HepG2 (cell line): ENCODE results near the gene ZNF821. TPM values are rescaled to one million over a fixed set of nuclear protein-coding genes. Genes with fewer than 3 reads are reported as not detected.

Experiments
- AHDC1 ChIP-seq: sonication (generic); formaldehyde crosslinking; IDR thresholded peaks from 2 replicates; pipeline ENCODE4 v1.5.1; 2020; ENCODE audit warnings: mild to moderate bottlenecking, missing genetic modification reagents, borderline replicate concordance
- PHF5A ChIP-seq: IDR thresholded peaks from one replicate; pipeline ENCODE4 v1.6.1; 2018; ENCODE audit warnings: low read depth, missing genetic modification reagents; ENCODE audit not compliant: unreplicated experiment
- SIX1 ChIP-seq: sonication (generic); formaldehyde crosslinking; IDR thresholded peaks from 2 replicates; pipeline ENCODE4 v1.4.0; 2020; ENCODE audit warnings: missing genetic modification reagents, borderline replicate concordance
- ZNF136 ChIP-seq: sonication (generic); formaldehyde crosslinking; IDR thresholded peaks from 2 replicates; pipeline ENCODE4 v1.8.1; 2022; ENCODE audit warnings: low read depth, mild to moderate bottlenecking, moderate library complexity, missing genetic modification reagents
- ZNF230 ChIP-seq: sonication (generic); formaldehyde crosslinking; IDR thresholded peaks from 2 replicates; pipeline ENCODE4 v1.4.0; 2020; ENCODE audit warnings: mild to moderate bottlenecking, missing genetic modification reagents
- ZNF629 ChIP-seq: sonication (generic); formaldehyde crosslinking; conservative IDR thresholded peaks from 2 replicates; pipeline ENCODE4 v1.5.0; 2020; ENCODE audit warnings: missing genetic modification reagents
- ZNF780A ChIP-seq: sonication (generic); formaldehyde crosslinking; IDR thresholded peaks from 2 replicates; pipeline ENCODE4 v1.8.0; 2022; ENCODE audit warnings: mild to moderate bottlenecking, missing genetic modification reagents, moderate library complexity
- ZSCAN22 ChIP-seq: sonication (generic); formaldehyde crosslinking; IDR thresholded peaks from 2 replicates; pipeline ENCODE4 v1.4.0; 2020; ENCODE audit warnings: mild to moderate bottlenecking, missing genetic modification reagents
- polyA plus RNA-seq, 8 experiments: library from polyadenylated mRNA; depleted of rRNA in 3 of 8; stranded (reverse) in 7 of 8; unstranded in 1 of 8; fragments of >200 nt; fragmentation: Illumina TruSeq in 4 of 8; extraction: Trizol in 4 of 8; gene quantifications; 2 replicates each; pipeline versions ENCODE4 v1.2.1 to v1.2.3, GENCODE V29; 2011 to 2016; ENCODE audit warnings: low read depth in 4 of 8, missing spikeins in 1 of 8, mixed read lengths in 1 of 8; ENCODE audit not compliant: insufficient read depth in 1 of 8
- total RNA-seq, 5 experiments: library from RNA; depleted of rRNA; stranded (reverse); fragments of >200 nt; fragmentation: Illumina TruSeq; extraction: Trizol; gene quantifications; 2 replicates each; pipeline ENCODE4 v1.2.3, GENCODE V29; 2016; ENCODE audit warnings: low read depth in 1 of 5

ZNF821 gene
- total and polyA plus RNA-seq, 2 of the 13 experiments (the other 11 are each of a cell fraction or from before 2014, with no cell fraction given), result 7.0 to 9.1 TPM

GRCh38 chr16:71845639-71846430 is 38.1 kb downstream of the ZNF821 start, which contains the start of gene ATXN1L (continued):
- TF ChIP-seq AHDC1 (CRISPR knock-in tag) (peak; percentile 65; the same call in 1 of the 2 replicates), ZNF780A (0 out of 2 replicates have a peak, but pooled peaks have one; percentile 21), PHF5A (CRISPR knock-in tag) (no peak), SIX1 (CRISPR knock-in tag) (0 out of 2 replicates have a peak, but pooled peaks have one; percentile 15), ZNF629 (CRISPR knock-in tag) (no peak), ZNF136 (CRISPR knock-in tag) (no peak), ZNF230 (peak; percentile 60), ZSCAN22 (CRISPR knock-in tag) (no peak)
